HG03469 (cell line): ENCODE results near the gene ERMARD.

ENCODE experiments used
- ATAC-seq: cut with Tn5 transposase; IDR thresholded peaks from one replicate; pipeline ENCODE4 v1.9.1; 2021; ENCODE audit warnings: mild to moderate bottlenecking, moderate library complexity, moderate number of reproducible peaks; ENCODE audit not compliant: unreplicated experiment

The ERMARD gene

GRCh38 chr6:169800668-169801395 is 49.4 kb downstream of the ERMARD start:
- no peak for ATAC-seq

- ATAC-seq: no peak
Measured at GRCh38 chr6:169801396-169802160, 50.2 kb downstream of the ERMARD start.

GRCh38 chr6:169802790-169803189 is 51.4 kb downstream of the ERMARD start:
- no peak for ATAC-seq

GRCh38 chr6:169803271-169803811 is 51.9 kb downstream of the ERMARD start:
- ATAC-seq: peak; percentile 51

GRCh38 chr6:169803816-169804340 is 52.5 kb downstream of the ERMARD start:
- ATAC-seq: peak; percentile 5

- no peak for ATAC-seq
Measured at GRCh38 chr6:169804427-169804826, 53.0 kb downstream of the ERMARD start.

GRCh38 chr6:169805242-169805838 is 53.9 kb downstream of the ERMARD start:
- ATAC-seq: no peak

- ATAC-seq: no peak
Measured at GRCh38 chr6:169806701-169807100, 55.3 kb downstream of the ERMARD start.

GRCh38 chr6:169807229-169807628 is 55.8 kb downstream of the ERMARD start:
- ATAC-seq: no peak

GRCh38 chr6:169807699-169808607 is 56.5 kb downstream of the ERMARD start:
- no peak for ATAC-seq

GRCh38 chr6:169808608-169808967 is 57.2 kb downstream of the ERMARD start:
- no peak for ATAC-seq

GRCh38 chr6:169809386-169809785 is 58.0 kb downstream of the ERMARD start:
- no peak for ATAC-seq

GRCh38 chr6:169810066-169810989 is 58.9 kb downstream of the ERMARD start:
- no peak for ATAC-seq

GRCh38 chr6:169811072-169811471 is 59.6 kb downstream of the ERMARD start:
- ATAC-seq: no peak

- no peak for ATAC-seq
Measured at GRCh38 chr6:169811521-169812256, 60.3 kb downstream of the ERMARD start.

GRCh38 chr6:169812257-169812644 is 60.8 kb downstream of the ERMARD start:
- no peak for ATAC-seq

GRCh38 chr6:169813969-169814368 is 62.5 kb downstream of the ERMARD start:
- ATAC-seq: no peak

GRCh38 chr6:169816054-169816453 is 64.6 kb downstream of the ERMARD start:
- no peak for ATAC-seq

- ATAC-seq: no peak
Measured at GRCh38 chr6:169816975-169817374, 65.6 kb downstream of the ERMARD start.
